H9 (cell line): Measurements from ENCODE around the gene NCKAP5. TPM values are rescaled to one million over a fixed set of nuclear protein-coding genes. Genes with fewer than 3 reads are reported as not detected.

ENCODE experiments used
- DNase-seq: peaks from one replicate; pipeline ENCODE4 v3.0.0-alpha.2; 2017
- H2AFZ ChIP-seq: one replicate; pipeline ENCODE4 v1.6.1; 2013; ENCODE audit warnings: mild to moderate bottlenecking, low read length, control low read depth, moderate library complexity
- H2AK5ac ChIP-seq: 2 replicates; pipeline ENCODE4 v1.6.1; 2013; ENCODE audit warnings: low read length, control low read depth, mixed read lengths; ENCODE audit not compliant: insufficient read length
- H2BK120ac ChIP-seq: one replicate; pipeline ENCODE4 v1.6.1; 2013; ENCODE audit warnings: low read depth, mild to moderate bottlenecking, low read length, control low read depth, inconsistent platforms; ENCODE audit not compliant: poor library complexity, severe bottlenecking
- H2BK12ac ChIP-seq: 2 replicates; pipeline ENCODE4 v1.6.1; 2013; ENCODE audit warnings: low read length, control low read depth, mixed read lengths, low read depth; ENCODE audit not compliant: insufficient read length
- H2BK15ac ChIP-seq: 2 replicates; pipeline ENCODE4 v1.6.1; 2013; ENCODE audit warnings: low read depth, low read length, control low read depth
- H2BK20ac ChIP-seq: one replicate; pipeline ENCODE4 v1.6.1; 2013; ENCODE audit warnings: low read depth, mild to moderate bottlenecking, low read length, control low read depth, inconsistent platforms; ENCODE audit not compliant: poor library complexity, severe bottlenecking
- H2BK5ac ChIP-seq: 2 replicates; pipeline ENCODE4 v1.6.1; 2013; ENCODE audit warnings: low read length, control low read depth, mixed read lengths; ENCODE audit not compliant: insufficient read length
- H3K14ac ChIP-seq: 2 replicates; pipeline ENCODE4 v1.6.1; 2013; ENCODE audit warnings: low read length, control low read depth; ENCODE audit not compliant: insufficient read depth
- H3K18ac ChIP-seq: 2 replicates; pipeline ENCODE4 v1.6.1; 2013; ENCODE audit warnings: low read depth, mild to moderate bottlenecking, mixed read lengths, low read length, control low read depth; ENCODE audit not compliant: insufficient read length
- H3K23ac ChIP-seq: 2 replicates; pipeline ENCODE4 v1.6.1; 2013; ENCODE audit warnings: low read length, control low read depth, mixed read lengths, low read depth; ENCODE audit not compliant: insufficient read length
- H3K23me2 ChIP-seq: 2 replicates; pipeline ENCODE4 v1.6.1; 2013; ENCODE audit warnings: low read depth, mild to moderate bottlenecking, mixed read lengths, low read length, control low read depth; ENCODE audit not compliant: insufficient read length, poor library complexity, severe bottlenecking
- H3K27ac ChIP-seq: 2 replicates; pipeline ENCODE4 v1.5.1; 2013; ENCODE audit warnings: low read length, control low read depth, mixed read lengths, low read depth; ENCODE audit not compliant: insufficient read length
- H3K27me3 ChIP-seq: 2 replicates; pipeline ENCODE4 v1.6.1; 2013; ENCODE audit warnings: low read length, control low read depth, inconsistent platforms; ENCODE audit not compliant: insufficient read depth
- H3K4ac ChIP-seq: 2 replicates; pipeline ENCODE4 v1.6.1; 2013; ENCODE audit warnings: low read depth, mild to moderate bottlenecking, control low read depth, inconsistent platforms, low read length, moderate library complexity
- H3K4me1 ChIP-seq: 2 replicates; pipeline ENCODE4 v1.6.1; 2013; ENCODE audit warnings: low read length, control low read depth, inconsistent platforms; ENCODE audit not compliant: insufficient read depth
- H3K4me2 ChIP-seq: 2 replicates; pipeline ENCODE4 v1.6.1; 2013; ENCODE audit warnings: low read length, control low read depth, mixed read lengths; ENCODE audit not compliant: insufficient read length, insufficient read depth
- H3K56ac ChIP-seq: 2 replicates; pipeline ENCODE4 v1.6.1; 2013; ENCODE audit warnings: low read depth, mild to moderate bottlenecking, mixed read lengths, low read length, control low read depth; ENCODE audit not compliant: insufficient read length
- H3K79me1 ChIP-seq: 2 replicates; pipeline ENCODE4 v1.6.1; 2013; ENCODE audit warnings: low read depth, mild to moderate bottlenecking, moderate library complexity, low read length, control low read depth, inconsistent platforms; ENCODE audit not compliant: insufficient read depth, poor library complexity, severe bottlenecking
- H3K79me2 ChIP-seq: 2 replicates; pipeline ENCODE4 v1.6.1; 2013; ENCODE audit warnings: low read length, control low read depth, inconsistent platforms; ENCODE audit not compliant: insufficient read depth
- H3K9ac ChIP-seq: 2 replicates; pipeline ENCODE4 v1.6.1; 2013; ENCODE audit warnings: low read length, control low read depth, mixed read lengths; ENCODE audit not compliant: insufficient read length; ENCODE audit errors: extremely low read depth
- H3K9me3 ChIP-seq: one replicate; pipeline ENCODE4 v1.6.1; 2013; ENCODE audit warnings: low read depth, low read length, inconsistent platforms; ENCODE audit not compliant: control insufficient read depth
- H3T11ph ChIP-seq: one replicate; pipeline ENCODE4 v1.6.1; 2013; ENCODE audit warnings: mild to moderate bottlenecking, low read length, control low read depth, inconsistent platforms
- H4K20me1 ChIP-seq: one replicate; pipeline ENCODE4 v1.6.1; 2013; ENCODE audit not compliant: control insufficient read depth, insufficient read length, insufficient read depth
- H4K5ac ChIP-seq: 2 replicates; pipeline ENCODE4 v1.6.1; 2013; ENCODE audit warnings: low read depth, mild to moderate bottlenecking, mixed read lengths, low read length, control low read depth; ENCODE audit not compliant: insufficient read length
- H4K8ac ChIP-seq: replicated peaks from 2 replicates; pipeline ENCODE4 v1.6.1; 2013; ENCODE audit warnings: low read length, control low read depth, mixed read lengths, low read depth; ENCODE audit not compliant: insufficient read length
- H4K91ac ChIP-seq: 2 replicates; pipeline ENCODE4 v1.6.1; 2013; ENCODE audit warnings: low read depth, mild to moderate bottlenecking, moderate library complexity, mixed read lengths, low read length, control low read depth; ENCODE audit not compliant: insufficient read length
- H3K27ac Mint-ChIP-seq, 3 experiments: 2 replicates in 2 of 3; 3 replicates in 1 of 3; pipeline ENCODE4 v1.8.0; 2020 to 2021; ENCODE audit warnings: mixed read lengths in 3 of 3, mild to moderate bottlenecking in 1 of 3, moderate library complexity in 1 of 3
- H3K27me3 Mint-ChIP-seq: 2 replicates; pipeline ENCODE4 v1.8.0; 2021; ENCODE audit warnings: low read depth, mild to moderate bottlenecking, moderate library complexity, mixed read lengths
- H3K36me3 Mint-ChIP-seq, 3 experiments: 2 replicates in 2 of 3; 3 replicates in 1 of 3; pipeline ENCODE4 v1.8.0; 2020 to 2021; ENCODE audit warnings: low read depth in 3 of 3, mixed read lengths in 3 of 3; ENCODE audit not compliant: insufficient read depth in 1 of 3
- H3K4me1 Mint-ChIP-seq, 2 experiments: 2 replicates each; pipeline ENCODE4 v1.8.0; 2020; ENCODE audit warnings: mixed read lengths in 2 of 2
- H3K4me3 Mint-ChIP-seq, 2 experiments: 2 replicates in 1 of 2; 3 replicates in 1 of 2; pipeline ENCODE4 v1.8.0; 2020 to 2021; ENCODE audit warnings: mild to moderate bottlenecking in 2 of 2, mixed read lengths in 2 of 2, moderate library complexity in 1 of 2
- H3K9me3 Mint-ChIP-seq, 2 experiments: 2 replicates in 1 of 2; 3 replicates in 1 of 2; pipeline ENCODE4 v1.8.0; 2020; ENCODE audit warnings: mild to moderate bottlenecking in 2 of 2, mixed read lengths in 2 of 2, moderate library complexity in 1 of 2
- WGBS: extraction: QIAGEN DNeasy Blood & Tissue Kit; methylation state at CpG from one replicate; pipeline ENCODE4 v1.1.7; 2013; ENCODE audit warnings: missing lambda C conversion rate, low lambda C conversion rate, mixed read lengths; ENCODE audit not compliant: insufficient read length; ENCODE audit errors: extremely low coverage; 5-methylcytosine and 5-hydroxymethylcytosine counted together
- total RNA-seq: library from RNA; stranded (reverse); gene quantifications from 2 replicates; pipeline ENCODE4 v1.2.1, GENCODE V29; 2021
- TF ChIP-seq, protein P1 (sequence below): fragments of 200-600 bp; sonication (generic); conservative IDR thresholded peaks from 3 replicates; pipeline ENCODE4 v1.8.0; 2021; ENCODE audit warnings: antibody characterized with exemption, mild to moderate bottlenecking

Gene NCKAP5
- total RNA-seq, 1 experiment from 2014 or later: 0.26 TPM

DNA sequence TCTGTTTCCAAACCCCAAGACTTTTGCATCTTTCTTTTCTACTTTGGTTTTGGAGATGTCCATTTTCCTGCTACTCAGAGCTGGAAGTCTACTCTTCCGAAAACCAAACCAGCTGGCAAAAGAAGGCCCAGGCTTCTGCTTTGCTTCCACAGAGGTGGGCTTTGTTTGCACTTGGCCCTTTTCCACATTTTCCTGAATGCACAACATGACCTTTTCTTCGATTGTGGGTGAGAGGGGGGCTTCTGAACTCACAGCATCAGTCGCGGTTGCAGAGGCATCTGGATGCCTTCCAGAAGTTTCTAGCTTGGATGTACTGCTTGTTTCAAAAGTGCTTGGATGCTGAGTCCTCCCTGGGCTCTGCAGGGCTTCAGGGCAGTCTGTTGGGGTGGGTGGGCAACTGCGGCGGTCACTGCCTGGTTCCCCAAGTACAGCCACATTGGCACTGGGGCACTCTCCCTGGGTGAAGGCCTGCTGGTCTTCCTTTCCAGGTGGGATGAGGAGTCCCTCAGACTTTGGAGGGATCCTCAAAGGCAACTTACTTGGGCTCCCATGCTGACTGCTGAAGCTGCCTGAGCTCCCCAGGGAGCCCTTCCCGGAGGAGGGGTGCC is 786.0 kb downstream of the NCKAP5 start:
- H3K4me1 Mint-ChIP-seq: 0 out of 4 replicates have a peak, but pooled peaks cover 0 to 3% of the 10 kb centered on the region in 2 experiments

More for the DNA sequence above, 786.0 kb downstream of the NCKAP5 start:
- no peak overlapping the region for H2BK20ac ChIP-seq
- no peak overlapping the region for H3K9ac ChIP-seq
- Mint-ChIP-seq H3K36me3 (no peaks in the 10 kb centered on the region), H3K27ac (no peak overlapping the region), H3K27me3 (no peaks in the 10 kb centered on the region; the same call in 1 of the 2 replicates), H3K4me3 (no peak overlapping the region), H3K9me3 (no peaks in the 10 kb centered on the region)
- H3T11ph ChIP-seq: no peak overlapping the region
- H3K56ac ChIP-seq: no peak overlapping the region
- no peaks in the 10 kb centered on the region for H4K20me1 ChIP-seq
- H2BK15ac ChIP-seq: no peak overlapping the region
- no peaks in the 10 kb centered on the region for H3K27me3 ChIP-seq
- H4K5ac ChIP-seq: no peak overlapping the region
- H3K23ac ChIP-seq: no peak overlapping the region
- no peak overlapping the region for H2BK5ac ChIP-seq
- H3K23me2 ChIP-seq: no peaks in the 10 kb centered on the region
- no peaks in the 10 kb centered on the region for H3K79me1 ChIP-seq
- H2BK12ac ChIP-seq: no peak overlapping the region
- no peaks in the 10 kb centered on the region for H3K79me2 ChIP-seq
- no peak for DNase-seq
- H3K14ac ChIP-seq: no peak overlapping the region
- no peak overlapping the region for H4K8ac ChIP-seq
- H2AFZ ChIP-seq: no peak overlapping the region
- no peak overlapping the region for H2BK120ac ChIP-seq
- TF ChIP-seq, protein P1, sequence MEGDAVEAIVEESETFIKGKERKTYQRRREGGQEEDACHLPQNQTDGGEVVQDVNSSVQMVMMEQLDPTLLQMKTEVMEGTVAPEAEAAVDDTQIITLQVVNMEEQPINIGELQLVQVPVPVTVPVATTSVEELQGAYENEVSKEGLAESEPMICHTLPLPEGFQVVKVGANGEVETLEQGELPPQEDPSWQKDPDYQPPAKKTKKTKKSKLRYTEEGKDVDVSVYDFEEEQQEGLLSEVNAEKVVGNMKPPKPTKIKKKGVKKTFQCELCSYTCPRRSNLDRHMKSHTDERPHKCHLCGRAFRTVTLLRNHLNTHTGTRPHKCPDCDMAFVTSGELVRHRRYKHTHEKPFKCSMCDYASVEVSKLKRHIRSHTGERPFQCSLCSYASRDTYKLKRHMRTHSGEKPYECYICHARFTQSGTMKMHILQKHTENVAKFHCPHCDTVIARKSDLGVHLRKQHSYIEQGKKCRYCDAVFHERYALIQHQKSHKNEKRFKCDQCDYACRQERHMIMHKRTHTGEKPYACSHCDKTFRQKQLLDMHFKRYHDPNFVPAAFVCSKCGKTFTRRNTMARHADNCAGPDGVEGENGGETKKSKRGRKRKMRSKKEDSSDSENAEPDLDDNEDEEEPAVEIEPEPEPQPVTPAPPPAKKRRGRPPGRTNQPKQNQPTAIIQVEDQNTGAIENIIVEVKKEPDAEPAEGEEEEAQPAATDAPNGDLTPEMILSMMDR: no peak
- H3K9me3 ChIP-seq: no peaks in the 10 kb centered on the region
- no peak overlapping the region for H4K91ac ChIP-seq
- H3K27ac ChIP-seq: no peak overlapping the region
- no peak overlapping the region for H3K4ac ChIP-seq
- WGBS: no CpG with 5 or more reads among the region's 7 CpGs
- no peak overlapping the region for H2AK5ac ChIP-seq
- H3K18ac ChIP-seq: no peak overlapping the region
- no peaks in the 10 kb centered on the region for H3K4me1 ChIP-seq
- H3K4me2 ChIP-seq: no peak overlapping the region
